Smooth muscle cell (in vitro differentiated cells): Measurements from ENCODE around the gene CLEC4E. TPM values are rescaled to one million over a fixed set of nuclear protein-coding genes. Genes with fewer than 3 reads are reported as not detected.

Experiments
- DNase-seq: peaks from one replicate; lab custom pipeline; 2025; ENCODE audit not compliant: unreplicated experiment; lab: John Stamatoyannopoulos, UW
- H2AFZ ChIP-seq: fragments of 200-600 bp; sonication (generic); 2 replicates; pipeline ENCODE4 v1.6.0; 2016; ENCODE audit warnings: antibody characterized with exemption, low read depth, mild to moderate bottlenecking
- H3F3A ChIP-seq: fragments of 200-600 bp; sonication (generic); 2 replicates; pipeline ENCODE4 v1.6.0; 2017; ENCODE audit warnings: antibody characterized with exemption, low read depth
- H3K27ac ChIP-seq: fragments of 200-600 bp; sonication (generic); 2 replicates; pipeline ENCODE4 v1.5.1; 2016; ENCODE audit warnings: low read depth, mild to moderate bottlenecking
- H3K27me3 ChIP-seq: fragments of 200-600 bp; sonication (generic); 2 replicates; pipeline ENCODE4 v1.6.1; 2016; ENCODE audit warnings: low read depth, mild to moderate bottlenecking
- H3K36me3 ChIP-seq: fragments of 200-600 bp; sonication (generic); 2 replicates; pipeline ENCODE4 v1.5.1; 2016; ENCODE audit warnings: low read depth
- H3K4me1 ChIP-seq: fragments of 200-600 bp; sonication (generic); 2 replicates; pipeline ENCODE4 v1.5.1; 2016; ENCODE audit warnings: low read depth
- H3K4me2 ChIP-seq: fragments of 200-600 bp; sonication (generic); 2 replicates; pipeline ENCODE4 v1.6.0; 2016; ENCODE audit warnings: mild to moderate bottlenecking
- H3K4me3 ChIP-seq: fragments of 200-600 bp; sonication (generic); 2 replicates; pipeline ENCODE4 v1.5.1; 2016; ENCODE audit warnings: mild to moderate bottlenecking
- H3K79me2 ChIP-seq: fragments of 200-600 bp; sonication (generic); 2 replicates; pipeline ENCODE4 v1.6.0; 2016; ENCODE audit warnings: low read depth, mild to moderate bottlenecking
- H3K9ac ChIP-seq: fragments of 200-600 bp; sonication (generic); 2 replicates; pipeline ENCODE4 v1.6.0; 2016; ENCODE audit warnings: low read depth
- H3K9me3 ChIP-seq: fragments of 200-600 bp; sonication (generic); replicated peaks from 2 replicates; pipeline ENCODE4 v1.5.1; 2016; ENCODE audit warnings: low read depth
- H4K20me1 ChIP-seq: fragments of 200-600 bp; sonication (generic); 2 replicates; pipeline ENCODE4 v1.6.0; 2016; ENCODE audit warnings: low read depth
- WGBS: methylation state at CpG from one replicate; pipeline ENCODE4 v1.1.7; 2016; ENCODE audit warnings: low lambda C conversion rate; 5-methylcytosine and 5-hydroxymethylcytosine counted together
- polyA plus RNA-seq: library from polyadenylated mRNA; unstranded; fragments of >200 nt; fragmentation: Nextera tagmentation; extraction: Ambion mirVana; gene quantifications from 2 replicates; pipeline ENCODE4 v1.2.1, GENCODE V29; 2016
- total RNA-seq: library from RNA; depleted of rRNA; stranded (reverse); fragments of >200 nt; gene quantifications from 2 replicates; pipeline ENCODE4 v1.2.3, GENCODE V29; 2014
- TF ChIP-seq, protein P1 (sequence below): fragments of 200-600 bp; sonication (generic); IDR thresholded peaks from 2 replicates; pipeline ENCODE4 v1.5.1; 2017; ENCODE audit warnings: borderline replicate concordance, mild to moderate bottlenecking, antibody characterized with exemption; ENCODE audit not compliant: insufficient read depth, poor library complexity, severe bottlenecking

Gene CLEC4E
- total and polyA plus RNA-seq, 2 experiments from 2014 or later: not detected

DNA sequence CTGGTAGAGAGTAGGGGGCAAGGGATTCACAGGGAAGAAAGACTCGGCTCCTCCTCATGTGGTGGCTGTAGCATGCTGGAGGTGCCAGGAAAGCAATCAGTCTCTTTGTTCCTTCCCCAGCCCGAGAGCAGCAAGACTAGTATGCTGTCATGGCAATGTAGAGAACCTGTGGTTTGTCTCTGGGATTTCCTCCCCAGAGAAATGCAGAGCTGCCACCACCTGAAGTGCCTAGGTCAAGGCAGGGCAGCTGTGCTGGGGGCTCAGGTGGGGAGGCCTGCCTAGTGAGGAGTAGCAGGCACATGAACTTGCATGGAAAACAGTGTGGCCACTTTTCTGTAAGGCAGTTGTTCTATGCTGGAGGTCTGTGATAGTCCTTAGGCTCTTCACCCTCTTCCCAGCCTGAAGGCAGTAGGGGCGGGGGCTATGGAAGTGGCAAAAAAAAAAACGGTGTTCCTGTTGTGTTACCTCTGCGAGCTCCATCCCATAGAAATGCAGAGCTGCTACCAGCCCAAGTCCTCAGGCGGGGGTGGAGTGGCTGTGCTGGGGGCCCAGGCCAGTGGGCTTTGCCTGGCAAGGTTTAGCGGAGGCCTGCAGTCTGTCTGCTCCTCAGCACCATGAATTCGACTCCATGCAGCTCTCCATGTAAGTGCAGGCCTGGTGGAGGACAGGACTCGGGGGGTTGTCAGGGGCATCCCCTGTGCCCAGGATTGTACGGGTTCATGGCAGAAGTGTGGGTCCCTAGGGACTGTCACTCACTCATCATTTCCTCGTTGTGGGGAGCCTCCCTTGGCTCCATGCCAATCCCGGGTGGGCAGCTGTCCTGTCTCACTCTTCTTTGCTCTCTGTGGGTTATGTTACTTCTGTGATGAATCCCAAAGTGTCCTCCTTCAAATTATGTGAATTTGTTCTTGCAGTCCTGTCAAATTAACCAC is 31.5 kb downstream of the CLEC4E start:
- WGBS: 86% methylated on average over 12 of the region's 12 CpGs
- Histone ChIP-seq H3F3A (no peaks in the 10 kb centered on the region), H3K36me3 (no peaks in the 10 kb centered on the region), H3K4me2 (no peak overlapping the region), H3K79me2 (no peaks in the 10 kb centered on the region), H3K27ac (no peak overlapping the region), H2AFZ (no peak overlapping the region), H3K27me3 (no peaks in the 10 kb centered on the region), H3K9me3 (no peaks in the 10 kb centered on the region), H3K9ac (no peak overlapping the region), H4K20me1 (no peaks in the 10 kb centered on the region), H3K4me1 (no peaks in the 10 kb centered on the region), H3K4me3 (no peak overlapping the region)
- TF ChIP-seq, protein P1, sequence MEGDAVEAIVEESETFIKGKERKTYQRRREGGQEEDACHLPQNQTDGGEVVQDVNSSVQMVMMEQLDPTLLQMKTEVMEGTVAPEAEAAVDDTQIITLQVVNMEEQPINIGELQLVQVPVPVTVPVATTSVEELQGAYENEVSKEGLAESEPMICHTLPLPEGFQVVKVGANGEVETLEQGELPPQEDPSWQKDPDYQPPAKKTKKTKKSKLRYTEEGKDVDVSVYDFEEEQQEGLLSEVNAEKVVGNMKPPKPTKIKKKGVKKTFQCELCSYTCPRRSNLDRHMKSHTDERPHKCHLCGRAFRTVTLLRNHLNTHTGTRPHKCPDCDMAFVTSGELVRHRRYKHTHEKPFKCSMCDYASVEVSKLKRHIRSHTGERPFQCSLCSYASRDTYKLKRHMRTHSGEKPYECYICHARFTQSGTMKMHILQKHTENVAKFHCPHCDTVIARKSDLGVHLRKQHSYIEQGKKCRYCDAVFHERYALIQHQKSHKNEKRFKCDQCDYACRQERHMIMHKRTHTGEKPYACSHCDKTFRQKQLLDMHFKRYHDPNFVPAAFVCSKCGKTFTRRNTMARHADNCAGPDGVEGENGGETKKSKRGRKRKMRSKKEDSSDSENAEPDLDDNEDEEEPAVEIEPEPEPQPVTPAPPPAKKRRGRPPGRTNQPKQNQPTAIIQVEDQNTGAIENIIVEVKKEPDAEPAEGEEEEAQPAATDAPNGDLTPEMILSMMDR: no peak
- DNase-seq: no peak

DNA sequence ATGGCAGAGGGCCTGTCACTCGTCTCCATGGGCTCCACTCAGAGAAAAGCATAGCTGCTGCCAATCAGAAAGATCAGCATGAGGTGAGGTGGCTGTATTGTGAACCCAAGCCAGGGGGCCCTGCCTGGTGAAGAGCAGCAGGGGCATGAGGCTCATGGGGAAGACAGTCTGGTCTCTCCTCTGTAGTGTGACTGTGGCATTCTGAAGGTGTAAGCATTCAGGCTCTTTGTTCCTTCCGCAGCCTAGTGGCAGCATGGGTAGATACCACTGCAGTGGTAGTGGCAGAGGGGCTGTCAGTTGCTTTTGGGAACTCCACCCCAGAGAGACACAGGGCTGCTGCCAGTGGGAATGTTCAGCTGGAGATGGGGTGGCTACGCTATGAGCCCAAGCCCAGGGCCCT is 32.5 kb downstream of the CLEC4E start:
- no peaks in the 10 kb centered on the region for H3K27me3 ChIP-seq
- H3K4me3 ChIP-seq: no peak overlapping the region
- H3K9me3 ChIP-seq: no peaks in the 10 kb centered on the region
- H3K79me2 ChIP-seq: no peaks in the 10 kb centered on the region
- no peak overlapping the region for H3K27ac ChIP-seq
- no peaks in the 10 kb centered on the region for H3F3A ChIP-seq
- H4K20me1 ChIP-seq: no peaks in the 10 kb centered on the region
- no peak overlapping the region for H3K9ac ChIP-seq
- no peak overlapping the region for H2AFZ ChIP-seq
- DNase-seq: no peak
- no peaks in the 10 kb centered on the region for H3K4me1 ChIP-seq
- 90% methylated on average over 3 of the region's 3 CpGs for WGBS
- no peaks in the 10 kb centered on the region for H3K36me3 ChIP-seq
- H3K4me2 ChIP-seq: no peak overlapping the region
- TF ChIP-seq, protein P1: no peak

DNA sequence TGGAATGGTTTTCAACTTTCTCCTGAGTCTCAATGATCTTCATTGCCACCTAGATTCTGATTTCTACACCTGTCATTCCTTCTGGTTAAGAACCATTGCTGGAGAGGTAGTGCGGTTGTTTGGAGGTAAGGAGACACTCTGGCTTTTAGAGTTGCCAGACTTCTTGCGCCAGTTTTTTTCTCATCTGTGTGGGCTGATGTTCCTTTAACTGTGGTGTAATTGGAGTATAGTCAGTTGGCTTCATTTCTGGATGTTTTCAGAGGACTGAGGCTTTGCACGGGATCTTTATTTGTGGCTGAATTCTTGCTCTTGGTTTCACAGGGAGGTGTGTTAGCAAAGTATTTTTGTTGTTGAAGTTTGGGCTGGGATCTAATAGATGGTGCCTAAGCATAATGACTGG is 33.1 kb downstream of the CLEC4E start:
- no peaks in the 10 kb centered on the region for H3K4me1 ChIP-seq
- H3F3A ChIP-seq: no peaks in the 10 kb centered on the region
- H3K79me2 ChIP-seq: no peaks in the 10 kb centered on the region
- TF ChIP-seq, protein P1: no peak
- H3K4me2 ChIP-seq: no peak overlapping the region
- no peak overlapping the region for H2AFZ ChIP-seq
- no peak overlapping the region for H3K9ac ChIP-seq
- H3K27ac ChIP-seq: no peak overlapping the region
- H3K27me3 ChIP-seq: no peaks in the 10 kb centered on the region
- H3K36me3 ChIP-seq: no peaks in the 10 kb centered on the region
- H4K20me1 ChIP-seq: no peaks in the 10 kb centered on the region
- no peak overlapping the region for H3K4me3 ChIP-seq
- H3K9me3 ChIP-seq: no peaks in the 10 kb centered on the region
- no peak for DNase-seq
- 78% methylated on average over 3 of the region's 3 CpGs for WGBS
